Uterus (tissue), 4 donors: ENCODE data around the gene NMT2. TPM values are rescaled to one million over a fixed set of nuclear protein-coding genes. Genes with fewer than 3 reads are reported as not detected.

Experiments used
- DNase-seq, 2 donors: peaks; one replicate each; pipeline ENCODE4 v3.0.0-alpha.2; 2019 to 2020
- H3K27ac ChIP-seq, 2 donors: fragments of 200-600 bp; sonication (generic); 1 replicate in 1 of 2; 2 replicates in 1 of 2; pipeline ENCODE4 v1.5.1; 2016 to 2018
- H3K27me3 ChIP-seq, 2 donors: fragments of 200-600 bp; sonication (generic); one replicate each; pipeline ENCODE4 v1.5.1; 2018 to 2019; ENCODE audit warnings: control low read depth in 1 of 2
- H3K36me3 ChIP-seq, 2 donors: fragments of 200-600 bp; sonication (generic); one replicate each; pipeline ENCODE4 v1.5.1; 2019; ENCODE audit warnings: control low read depth in 1 of 2
- H3K4me1 ChIP-seq, 2 donors: fragments of 200-600 bp; sonication (generic); one replicate each; pipeline ENCODE4 v1.5.1; 2018 to 2019; ENCODE audit warnings: control low read depth in 1 of 2
- H3K4me3 ChIP-seq, 2 donors: fragments of 200-600 bp; sonication (generic); 1 replicate in 1 of 2; 2 replicates in 1 of 2; pipeline ENCODE4 v1.5.1; 2018 to 2019; ENCODE audit warnings: mild to moderate bottlenecking in 1 of 2
- H3K9me3 ChIP-seq, 2 donors: fragments of 200-600 bp; sonication (generic); one replicate each; pipeline ENCODE4 v1.5.1; 2019; ENCODE audit warnings: control low read depth in 1 of 2
- POLR2A ChIP-seq, 2 donors: fragments of 450-650 bp; IDR thresholded peaks; one replicate each; pipeline ENCODE4 v1.6.1; 2016; ENCODE audit warnings: antibody characterized with exemption in 2 of 2, mild to moderate bottlenecking in 1 of 2, moderate library complexity in 1 of 2
- intact Hi-C: fragments of 100-400 bp; cut with DNase I; formaldehyde crosslinking; loops from one replicate; pipeline ENCODE4 v1.15.1; 2023; ENCODE audit warnings: low total_unique reads
- total RNA-seq, 4 donors: library from RNA; depleted of rRNA in 3 of 4; stranded (reverse); fragments of >200 nt in 3 of 4; gene quantifications; one replicate each; pipeline versions ENCODE4 v1.1.0 to v1.2.4, GENCODE V29; 2014 to 2023
- TF ChIP-seq, protein P1 (sequence below), 4 experiments: fragments of 200-600 bp in 2 of 4; fragments of 450-650 bp in 2 of 4; sonication (generic) in 2 of 4; IDR thresholded peaks; one replicate each; pipeline ENCODE4 v1.5.1; 2016 to 2019; ENCODE audit warnings: antibody characterized with exemption in 4 of 4, mild to moderate bottlenecking in 2 of 4, moderate library complexity in 1 of 4
- donor health status: DM: yes; HTN: yes; CAD: no.

Gene NMT2
- total RNA-seq, 4 donors from 2014 or later = 7.4 to 42.7 (median 35.5) TPM

DNA sequence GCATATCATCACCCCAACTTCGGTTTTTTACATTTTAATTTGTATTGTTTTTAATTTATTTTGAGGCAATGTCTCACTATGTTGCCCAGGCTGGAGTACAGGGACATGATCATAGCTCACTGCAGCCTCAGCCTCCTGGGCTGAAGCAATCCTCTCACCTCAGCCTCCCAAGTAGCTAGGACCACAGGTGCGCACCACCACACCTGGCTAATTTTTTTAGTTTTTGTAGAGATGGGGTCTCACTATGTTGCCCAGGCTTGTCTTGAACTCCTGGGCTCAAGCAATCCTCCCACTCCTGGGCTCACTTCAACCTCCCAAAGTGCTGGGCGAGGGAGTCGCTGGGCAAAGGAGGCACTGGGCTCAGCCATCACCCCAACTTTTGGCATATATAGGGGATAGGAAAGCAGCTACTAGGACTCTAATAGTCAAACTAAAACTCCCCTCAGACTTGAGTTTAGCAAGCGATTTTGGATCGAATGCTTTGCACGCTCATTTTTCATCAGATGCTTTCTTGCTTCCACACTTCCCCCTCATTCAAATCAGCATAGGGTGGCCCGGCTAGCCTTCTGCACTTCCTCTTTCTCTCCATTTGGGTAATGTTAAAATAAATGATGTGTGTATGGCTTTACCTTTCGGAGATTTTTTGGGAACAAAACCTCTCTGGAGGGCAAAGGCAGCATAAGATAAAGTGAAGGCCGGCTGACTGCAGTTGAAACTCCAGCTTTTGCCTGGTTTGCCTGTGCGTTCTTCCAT is 20.8 kb upstream of the NMT2 start:
- Histone ChIP-seq H3K36me3 (no peaks in the 10 kb centered on the region), H3K4me1 (no peaks in the 10 kb centered on the region), H3K27me3 (no peaks in the 10 kb centered on the region), H3K9me3 (no peaks in the 10 kb centered on the region), H3K4me3 (no peak overlapping the region), H3K27ac (no peak overlapping the region)
- intact Hi-C loops = no loop called here
- TF ChIP-seq, protein P1, sequence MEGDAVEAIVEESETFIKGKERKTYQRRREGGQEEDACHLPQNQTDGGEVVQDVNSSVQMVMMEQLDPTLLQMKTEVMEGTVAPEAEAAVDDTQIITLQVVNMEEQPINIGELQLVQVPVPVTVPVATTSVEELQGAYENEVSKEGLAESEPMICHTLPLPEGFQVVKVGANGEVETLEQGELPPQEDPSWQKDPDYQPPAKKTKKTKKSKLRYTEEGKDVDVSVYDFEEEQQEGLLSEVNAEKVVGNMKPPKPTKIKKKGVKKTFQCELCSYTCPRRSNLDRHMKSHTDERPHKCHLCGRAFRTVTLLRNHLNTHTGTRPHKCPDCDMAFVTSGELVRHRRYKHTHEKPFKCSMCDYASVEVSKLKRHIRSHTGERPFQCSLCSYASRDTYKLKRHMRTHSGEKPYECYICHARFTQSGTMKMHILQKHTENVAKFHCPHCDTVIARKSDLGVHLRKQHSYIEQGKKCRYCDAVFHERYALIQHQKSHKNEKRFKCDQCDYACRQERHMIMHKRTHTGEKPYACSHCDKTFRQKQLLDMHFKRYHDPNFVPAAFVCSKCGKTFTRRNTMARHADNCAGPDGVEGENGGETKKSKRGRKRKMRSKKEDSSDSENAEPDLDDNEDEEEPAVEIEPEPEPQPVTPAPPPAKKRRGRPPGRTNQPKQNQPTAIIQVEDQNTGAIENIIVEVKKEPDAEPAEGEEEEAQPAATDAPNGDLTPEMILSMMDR (IDR thresholded peaks at IDR 0.05) = no peak
- TF ChIP-seq POLR2A (IDR thresholded peaks at IDR 0.05) = no peak
- DNase-seq = no peak

DNA sequence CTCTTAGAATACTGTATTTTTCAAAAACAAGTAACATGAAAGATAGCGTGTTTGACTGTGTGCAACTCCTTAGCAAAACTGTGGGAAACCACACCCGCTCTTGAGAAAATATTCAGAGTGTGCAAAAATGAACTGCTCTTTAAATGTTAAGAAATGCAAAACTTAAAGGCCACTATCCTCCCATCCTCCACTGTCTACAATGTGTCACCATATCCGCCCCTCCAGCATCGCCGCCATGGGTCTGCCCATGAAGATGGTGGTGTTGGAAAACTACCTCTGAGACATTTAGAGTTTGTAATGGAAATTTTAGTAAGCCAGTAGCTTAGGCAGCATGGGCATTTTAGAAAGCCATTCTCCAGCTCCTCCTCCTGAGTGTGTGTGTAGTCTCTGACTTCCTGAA is 20.1 kb upstream of the NMT2 start:
- Histone ChIP-seq H3K4me1 (no peaks in the 10 kb centered on the region), H3K9me3 (no peaks in the 10 kb centered on the region), H3K4me3 (no peak overlapping the region), H3K27ac (no peak overlapping the region), H3K36me3 (no peaks in the 10 kb centered on the region), H3K27me3 (no peaks in the 10 kb centered on the region)
- TF ChIP-seq POLR2A (IDR thresholded peaks at IDR 0.05) = no peak
- TF ChIP-seq, protein P1 (IDR thresholded peaks at IDR 0.05) = no peak
- no peak for DNase-seq
- intact Hi-C loops = no loop called here

DNA sequence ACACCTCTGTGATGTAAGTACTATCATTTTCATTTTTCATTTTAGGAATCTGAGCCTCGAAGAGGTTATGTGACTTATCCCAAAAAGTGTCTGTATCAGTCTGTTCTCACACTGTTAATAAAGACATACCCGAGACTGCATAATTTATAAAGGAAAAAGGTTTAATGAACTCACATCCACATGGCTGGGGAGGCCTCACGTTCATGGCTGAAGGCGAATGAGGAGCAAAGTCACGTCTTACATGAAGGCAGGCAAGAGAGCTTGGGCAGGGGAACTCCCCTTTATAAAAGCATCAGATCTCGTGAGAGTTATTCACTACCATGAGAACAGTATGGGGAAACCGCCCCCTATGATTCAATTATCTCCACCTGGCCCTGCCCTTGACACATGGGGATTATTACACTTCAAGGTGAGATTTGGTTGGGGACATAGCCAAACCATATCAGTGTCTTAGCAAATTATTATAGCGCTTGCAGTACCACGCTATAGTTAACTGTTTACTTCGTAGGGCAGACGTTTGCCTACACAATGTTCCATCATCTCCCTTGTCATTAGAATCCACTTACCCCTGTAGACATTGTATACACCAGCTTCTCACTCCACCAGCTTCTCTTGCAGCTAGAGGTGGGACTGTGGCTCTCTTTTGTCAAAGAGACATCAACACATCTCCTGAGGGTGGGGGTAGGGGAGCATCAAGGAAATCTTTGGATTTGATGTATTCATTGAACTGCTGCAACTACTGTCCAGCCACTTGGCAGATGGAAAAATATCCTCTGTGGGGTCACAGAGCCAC is 15.4 kb upstream of the NMT2 start:
- TF ChIP-seq POLR2A (IDR thresholded peaks at IDR 0.05) = no peak
- TF ChIP-seq, protein P1 (IDR thresholded peaks at IDR 0.05) = no peak
- H3K27me3 ChIP-seq = no peaks in the 10 kb centered on the region
- no peaks in the 10 kb centered on the region for H3K9me3 ChIP-seq
- H3K27ac ChIP-seq = peak overlapping the region; percentile 2 to 38
- no peak overlapping the region for H3K4me3 ChIP-seq
- intact Hi-C loops = no loop called here
- no peak for DNase-seq
- no peaks in the 10 kb centered on the region for H3K4me1 ChIP-seq
- no peaks in the 10 kb centered on the region for H3K36me3 ChIP-seq

DNA sequence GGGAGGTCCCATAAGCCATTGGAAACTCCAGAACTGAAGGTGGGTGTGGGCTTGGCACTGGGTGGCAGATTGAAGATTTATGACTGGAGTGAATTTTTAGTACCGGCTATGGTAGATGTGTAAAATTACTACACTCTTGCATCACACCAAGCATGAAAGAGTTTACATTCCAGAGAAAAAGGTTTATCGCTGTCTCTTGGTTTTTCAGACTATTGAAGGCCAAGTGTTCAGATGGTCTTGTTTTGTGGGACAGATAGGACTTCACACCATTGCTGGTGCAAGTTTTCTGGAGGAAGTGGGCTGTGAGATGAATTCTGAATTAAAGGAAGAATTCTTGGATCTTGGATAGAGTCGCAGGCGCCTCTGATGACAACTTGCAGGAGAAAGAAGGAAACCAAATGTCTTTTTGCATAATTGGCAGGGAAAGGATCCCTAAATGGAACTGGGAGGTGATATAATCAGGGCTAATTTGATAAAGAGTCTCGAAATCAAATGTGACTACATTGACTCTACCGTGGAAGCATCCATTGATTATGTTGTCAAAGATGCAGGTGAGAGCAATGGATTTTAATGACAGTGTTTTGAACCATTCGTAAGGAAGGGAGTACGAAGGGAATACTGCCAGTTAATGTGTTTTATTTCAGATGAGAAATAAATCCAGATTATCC is 14.2 kb upstream of the NMT2 start:
- TF ChIP-seq, protein P1 (IDR thresholded peaks at IDR 0.05) = no peak
- TF ChIP-seq POLR2A (IDR thresholded peaks at IDR 0.05) = no peak
- intact Hi-C loops = no loop called here
- no peaks in the 10 kb centered on the region for H3K27me3 ChIP-seq
- no peaks in the 10 kb centered on the region for H3K36me3 ChIP-seq
- H3K4me3 ChIP-seq = no peak overlapping the region
- no peak for DNase-seq
- H3K4me1 ChIP-seq = no peaks in the 10 kb centered on the region
- peak overlapping the region; percentile 2 to 38 for H3K27ac ChIP-seq
- no peaks in the 10 kb centered on the region for H3K9me3 ChIP-seq
